Suppressor macrophage (primary cell): ENCODE results near the gene CYTH4.

Experiments used
- DNase-seq, 4 experiments: peaks; one replicate each; pipeline ENCODE4 v3.0.0-alpha.2; 2020 to 2022

CYTH4 gene

DNA sequence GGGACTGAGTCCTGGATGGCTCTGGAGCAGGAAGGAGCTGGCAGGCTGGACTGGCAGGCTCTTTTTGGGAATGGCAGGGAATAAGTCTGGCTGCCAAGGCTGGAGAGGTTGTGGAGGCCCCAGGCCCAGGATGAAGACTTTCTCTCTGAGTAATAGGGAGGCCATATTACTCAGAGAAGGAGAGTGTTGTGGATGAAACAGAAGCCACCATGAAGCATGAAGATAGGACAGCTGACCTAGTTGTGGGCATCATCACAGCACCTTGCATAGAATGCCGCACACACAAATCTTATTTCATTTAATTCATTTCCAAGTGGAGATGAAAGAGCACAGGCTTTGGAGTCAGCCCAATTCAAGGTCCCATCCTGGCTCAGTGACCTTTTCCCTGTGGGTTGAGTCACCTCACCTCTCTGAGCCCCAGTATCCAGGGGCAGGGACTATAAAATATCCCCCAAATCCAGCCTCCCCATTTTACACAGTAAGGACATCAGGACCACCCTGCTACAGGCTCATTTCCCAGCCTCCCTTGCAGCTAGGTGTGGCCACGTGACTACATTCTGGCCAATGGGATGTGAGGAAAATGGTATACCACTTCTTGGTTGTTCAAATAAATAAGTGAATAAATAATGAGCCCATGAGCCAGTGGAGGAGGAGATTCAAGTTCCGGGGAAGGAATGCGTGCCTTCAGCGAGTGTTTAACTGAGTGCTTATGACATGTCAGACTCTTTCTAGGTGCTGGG lies 9.4 kb downstream of the CYTH4 start:
- no peak for DNase-seq

DNA sequence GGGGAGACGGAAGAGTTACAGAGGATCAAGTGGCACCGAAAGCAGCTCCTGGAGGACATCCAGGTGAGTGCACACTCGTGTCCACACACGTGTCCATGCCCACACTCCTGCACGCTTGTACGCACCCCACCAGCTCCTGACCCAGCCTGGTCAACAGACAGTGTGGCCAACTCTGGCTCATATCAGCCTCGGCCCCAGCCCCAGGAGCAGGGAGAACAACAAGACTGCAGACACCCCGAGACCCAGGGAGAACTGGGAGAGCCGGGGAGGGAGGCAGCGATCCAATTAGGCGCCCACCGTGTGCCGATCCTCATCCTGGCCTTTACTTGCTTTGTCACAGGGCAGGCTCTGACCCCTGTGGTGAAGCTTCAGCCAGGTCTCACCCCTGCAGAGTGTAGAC lies 10.3 kb downstream of the CYTH4 start:
- no peak for DNase-seq

GRCh38 chr22:37293172-37293571 lies 10.9 kb downstream of the CYTH4 start:
- no peak for DNase-seq

- no peak for DNase-seq
These were observed 12.4 kb downstream of the CYTH4 start for GRCh38 chr22:37294747-37295146.

- no peak for DNase-seq
These were observed 13.0 kb downstream of the CYTH4 start for GRCh38 chr22:37295213-37295886.

DNA sequence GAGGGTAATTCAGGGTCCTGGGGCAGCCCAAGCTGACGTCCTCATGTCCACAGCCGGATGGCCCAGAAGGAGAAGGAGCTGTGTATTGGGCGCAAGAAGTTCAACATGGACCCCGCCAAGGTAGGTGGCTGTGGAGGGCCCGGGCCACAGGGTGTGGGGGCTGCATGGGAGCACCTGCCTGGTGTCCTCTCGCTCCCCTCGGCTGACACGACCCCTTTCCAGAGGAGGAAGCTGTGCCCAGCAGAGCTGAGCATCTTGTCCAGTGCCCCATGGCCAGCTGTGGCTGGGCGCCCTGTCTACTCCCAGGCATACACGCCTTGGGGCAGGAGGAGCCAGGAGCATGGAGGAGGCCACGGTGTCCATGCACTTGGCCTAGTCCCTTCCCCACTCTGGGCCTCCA lies 13.6 kb downstream of the CYTH4 start:
- no peak for DNase-seq

DNA sequence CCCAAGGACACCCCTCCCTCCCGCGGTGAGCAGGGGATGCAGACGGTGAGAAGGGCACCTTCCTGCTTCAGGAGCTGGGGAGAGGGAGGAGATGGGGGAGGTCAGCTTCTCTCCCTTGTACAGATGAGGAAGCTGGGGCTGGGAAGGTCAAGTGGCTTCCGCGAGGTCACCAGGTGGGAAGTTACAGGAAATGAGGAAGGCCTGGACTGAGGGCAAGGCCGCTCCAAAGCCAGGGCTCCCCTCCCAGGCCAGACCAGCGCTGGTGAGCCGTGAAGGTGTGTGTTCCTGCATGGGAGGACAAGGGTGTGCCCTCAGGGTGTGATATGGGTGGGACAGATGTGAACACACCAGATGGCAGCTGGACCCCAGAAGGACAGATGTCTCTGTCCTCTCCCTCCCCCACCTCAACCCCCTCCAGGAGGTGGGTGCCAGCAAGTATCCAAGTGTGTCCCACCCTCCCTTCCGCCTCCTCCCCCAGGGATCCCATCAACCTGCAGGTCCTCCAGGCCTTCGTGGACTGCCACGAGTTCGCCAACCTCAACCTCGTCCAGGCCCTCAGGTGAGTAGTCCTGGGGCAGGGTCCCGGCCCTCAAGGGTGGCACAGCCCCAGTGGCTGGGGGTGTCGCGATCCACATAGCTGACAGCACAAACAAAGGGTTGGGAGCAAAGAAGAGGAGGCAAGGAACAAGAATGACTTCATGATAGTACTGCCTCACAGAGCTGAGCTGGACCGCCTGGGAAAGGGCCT lies 16.6 kb downstream of the CYTH4 start:
- peak; percentile 58 to 83 (median 80) for DNase-seq

- DNase-seq = peak in 1 of 4 experiments; percentile 28
These were observed 17.7 kb downstream of the CYTH4 start for GRCh38 chr22:37299969-37300509.

DNA sequence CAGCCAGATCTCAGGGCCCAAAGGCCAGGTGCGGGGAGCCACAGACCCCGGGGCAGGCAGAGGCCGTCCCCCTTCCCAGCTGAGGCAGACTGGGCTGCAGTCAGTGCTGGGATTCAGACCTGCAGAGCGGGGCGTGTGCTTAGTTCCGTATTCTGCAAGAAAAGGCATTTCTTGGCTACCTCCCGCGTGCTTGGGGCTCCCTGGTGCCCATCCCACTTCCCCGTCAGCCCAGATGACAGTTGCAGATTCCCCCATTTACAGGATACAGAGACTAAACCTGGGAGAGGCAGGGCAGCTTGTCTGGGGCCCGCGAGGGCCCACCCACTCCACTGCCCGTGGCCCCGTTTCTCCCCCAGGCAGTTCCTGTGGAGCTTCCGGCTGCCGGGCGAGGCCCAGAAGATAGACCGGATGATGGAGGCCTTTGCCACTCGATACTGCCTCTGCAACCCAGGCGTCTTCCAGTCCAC lies 18.3 kb downstream of the CYTH4 start:
- DNase-seq = peak; percentile 80 to 89 (median 87)

DNA sequence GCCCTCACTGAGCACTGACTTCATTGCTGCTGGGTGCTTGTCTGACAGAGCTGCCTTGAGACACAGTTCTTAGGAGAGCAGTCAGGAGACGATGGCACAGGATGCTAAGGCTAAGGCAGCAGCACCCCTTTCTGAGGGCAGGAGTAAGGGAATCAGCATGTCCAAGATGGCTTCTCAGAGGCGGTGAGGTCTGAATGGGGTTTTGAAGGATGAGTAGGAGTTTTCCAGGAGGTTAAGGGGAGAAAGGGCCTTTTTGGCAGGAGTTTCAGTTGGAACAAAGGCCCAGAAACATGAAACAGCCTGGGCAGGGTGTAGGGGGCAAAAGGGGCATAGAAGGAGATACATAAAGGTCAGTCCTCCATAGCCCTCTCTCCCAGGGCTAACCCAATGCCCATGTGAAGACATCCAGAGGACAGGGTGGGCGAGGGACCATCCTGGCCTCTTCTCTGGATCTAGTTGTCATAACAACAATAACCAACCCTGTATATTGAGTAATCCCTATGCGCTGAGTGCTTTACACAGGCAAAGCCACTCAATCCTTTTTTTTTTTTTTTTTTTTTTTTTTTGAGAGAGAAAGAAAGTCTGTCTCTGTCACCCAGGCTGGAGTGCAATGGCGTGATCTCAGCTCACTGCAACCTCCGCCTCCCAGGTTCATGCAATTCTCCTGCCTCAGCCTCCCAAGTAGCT lies 19.0 kb downstream of the CYTH4 start:
- DNase-seq = peak in 2 of 4 experiments; percentile 50 to 66

DNA sequence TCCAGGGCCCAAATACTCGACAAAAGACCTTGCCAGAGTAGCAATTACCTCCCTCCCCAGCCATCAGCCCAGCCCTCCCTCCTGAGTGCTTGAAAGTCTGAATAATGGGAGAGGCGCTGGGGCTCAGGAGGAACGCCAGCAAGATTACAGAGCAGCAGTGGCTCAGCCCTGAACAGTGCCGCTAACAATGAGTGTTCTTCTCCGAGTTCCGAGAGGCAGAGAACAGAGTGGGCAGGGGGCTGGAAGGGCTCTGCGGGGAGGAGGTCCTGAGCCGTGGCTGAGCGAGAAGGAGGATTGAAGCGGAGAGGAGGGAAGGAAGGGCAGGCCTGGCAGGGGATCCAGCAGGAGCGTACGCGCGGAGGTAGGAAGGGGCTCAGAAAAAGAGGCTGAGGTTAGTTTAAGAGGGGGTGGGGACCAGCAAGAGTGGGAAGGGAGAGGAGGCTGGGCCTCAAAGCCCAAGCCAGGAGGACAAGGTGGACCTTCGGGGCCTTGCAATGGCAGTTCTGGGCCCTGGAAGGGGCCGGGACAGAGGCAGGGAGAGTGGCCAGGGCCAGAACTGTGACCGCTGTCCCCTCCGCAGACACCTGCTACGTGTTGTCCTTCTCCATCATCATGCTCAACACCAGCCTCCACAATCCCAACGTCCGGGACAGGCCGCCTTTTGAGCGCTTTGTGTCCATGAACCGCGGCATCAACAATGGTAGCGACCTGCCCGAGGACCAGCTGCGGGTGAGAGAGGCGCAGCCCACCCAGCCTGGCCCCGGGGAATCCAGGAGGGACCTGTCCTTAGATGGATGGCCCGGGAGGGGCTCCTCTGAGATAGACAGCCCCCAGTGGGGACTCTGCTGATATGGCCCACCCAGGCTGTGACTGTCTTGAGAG lies 20.6 kb downstream of the CYTH4 start:
- DNase-seq = no peak

DNA sequence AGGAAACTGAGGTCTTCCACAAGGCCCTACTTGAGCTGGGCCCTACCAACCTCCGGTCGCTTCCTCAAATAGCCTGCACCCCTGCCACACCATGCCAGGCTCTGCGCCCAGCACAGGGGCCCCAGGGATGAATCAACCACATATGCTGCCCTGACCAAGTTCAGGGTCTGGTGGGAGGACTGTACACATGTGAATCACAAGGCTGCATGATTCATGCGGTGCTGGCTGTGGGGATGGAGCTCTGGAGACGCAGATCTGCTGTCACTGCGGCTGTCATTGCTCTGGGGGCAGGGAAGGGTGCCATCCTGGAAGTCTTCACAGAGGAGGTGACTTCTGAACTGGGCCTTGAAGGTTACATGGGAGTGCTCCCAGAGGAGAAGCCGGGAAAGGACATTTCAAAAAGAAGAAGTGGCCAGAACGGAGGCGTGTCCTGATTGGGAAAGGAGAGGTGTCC lies 21.5 kb downstream of the CYTH4 start:
- peak; percentile 95 to 99 (median 96) for DNase-seq

DNA sequence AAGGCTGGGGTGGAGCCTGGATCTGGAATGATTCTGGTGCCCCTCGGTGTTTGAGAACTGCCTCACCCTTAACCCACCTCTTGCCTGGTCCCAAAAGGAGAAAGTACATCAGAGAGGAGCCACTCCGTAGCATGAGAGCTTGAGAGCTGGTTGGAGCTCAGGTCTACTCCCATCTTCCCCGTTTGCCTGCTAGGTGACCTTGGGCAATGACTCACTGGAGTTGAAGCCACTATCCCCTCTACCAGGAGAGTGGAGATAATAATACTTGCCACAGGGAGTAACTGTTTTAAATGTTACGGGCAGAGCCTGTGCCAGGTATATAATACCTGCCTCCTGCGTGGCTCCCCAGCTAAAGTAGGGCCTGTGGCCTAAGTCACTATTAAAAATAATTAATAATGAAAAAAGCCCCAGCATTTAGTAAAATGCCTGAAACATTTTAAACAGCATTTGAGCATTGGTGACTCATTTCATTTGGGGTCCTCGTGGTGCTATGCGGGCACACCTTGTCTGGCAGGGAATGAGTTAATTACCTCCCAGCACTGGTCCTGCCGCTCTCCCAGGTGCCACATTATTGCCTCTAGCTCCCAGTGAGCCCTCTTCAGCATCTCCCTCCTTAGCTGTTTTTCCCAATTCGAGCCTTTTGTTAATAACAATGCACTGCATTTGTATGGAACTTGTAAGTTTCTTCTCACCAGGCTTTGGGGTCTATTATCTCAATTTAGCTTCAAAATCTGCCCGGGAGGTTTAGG lies 22.5 kb downstream of the CYTH4 start:
- no peak for DNase-seq

DNA sequence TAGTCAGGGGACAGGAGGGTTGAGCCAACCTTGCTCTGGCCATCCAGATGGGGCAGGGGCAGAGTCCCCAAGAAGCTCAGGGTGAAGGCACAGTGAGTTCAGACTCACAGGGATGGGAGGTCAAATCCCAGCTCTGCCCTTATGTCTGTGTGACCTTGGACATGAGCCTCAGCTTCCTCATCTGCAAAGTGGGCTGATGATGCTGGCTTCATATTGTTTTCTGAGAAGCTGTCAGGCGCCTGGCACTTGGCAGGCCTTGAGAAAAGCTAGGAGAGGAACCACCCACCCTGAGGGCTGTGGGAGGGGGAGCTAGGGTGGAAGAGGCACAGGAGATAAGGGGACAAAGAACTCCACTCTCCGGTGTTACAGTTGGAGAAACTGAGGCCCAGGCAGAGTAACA lies 23.6 kb downstream of the CYTH4 start:
- DNase-seq = peak in 3 of 4 experiments; percentile 64 to 73 (median 67)

GRCh38 chr22:37306494-37306829 lies 24.2 kb downstream of the CYTH4 start:
- no peak for DNase-seq

- DNase-seq = no peak
These were observed 26.3 kb downstream of the CYTH4 start for GRCh38 chr22:37308385-37309200.

- DNase-seq = peak in 3 of 4 experiments; percentile 60 to 75 (median 64)
These were observed 27.1 kb downstream of the CYTH4 start for GRCh38 chr22:37309211-37310074.

GRCh38 chr22:37310075-37310606 lies 27.8 kb downstream of the CYTH4 start:
- DNase-seq = peak; percentile 60 to 82 (median 78)
